Uterus (tissue), 2 donors: ENCODE results near the gene PIM2.

ENCODE experiments used
- CTCF ChIP-seq, 4 experiments: fragments of 200-600 bp in 2 of 4; fragments of 450-650 bp in 2 of 4; sonication (generic) in 2 of 4; IDR thresholded peaks; one replicate each; pipeline ENCODE4 v1.5.1; 2016 to 2019; ENCODE audit warnings: antibody characterized with exemption in 4 of 4, mild to moderate bottlenecking in 2 of 4, moderate library complexity in 1 of 4
- POLR2A ChIP-seq, 2 donors: fragments of 450-650 bp; IDR thresholded peaks; one replicate each; pipeline ENCODE4 v1.6.1; 2016; ENCODE audit warnings: antibody characterized with exemption in 2 of 2, mild to moderate bottlenecking in 1 of 2, moderate library complexity in 1 of 2

GRCh38 chrX:48960291-48960690, 41.5 kb upstream of the PIM2 start:
- TF ChIP-seq CTCF (IDR thresholded peaks at IDR 0.05): no peak
- TF ChIP-seq POLR2A (IDR thresholded peaks at IDR 0.05): no peak
